ENCODE measurements around the gene GYG2.
"Not testable (repeated sequence)": the region's sequence is repeated elsewhere in the genome, so short reads cannot be mapped to it uniquely, and the experiment has no call there.

GYG2 gene

DNA sequence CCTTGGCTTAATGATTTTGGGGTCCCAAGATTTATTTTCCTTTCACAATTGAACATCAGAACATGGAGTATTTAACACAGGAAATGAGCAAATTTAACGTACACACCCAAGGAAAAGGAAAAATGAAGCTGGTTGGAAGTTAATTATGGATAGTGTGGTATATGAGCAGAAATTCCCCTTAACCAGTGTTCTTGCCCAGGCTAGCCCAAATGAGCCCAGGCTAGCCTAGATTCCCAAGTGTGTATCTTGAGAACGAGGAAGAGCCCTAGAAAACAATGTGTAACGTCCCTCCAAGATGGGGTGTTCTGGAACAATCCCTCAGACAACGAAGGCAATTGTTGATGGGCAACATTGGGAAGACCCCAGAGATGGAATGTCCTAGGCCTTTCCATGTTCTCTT is 43.2 kb upstream of the GYG2 start:
- TF ChIP-seq, protein P1, sequence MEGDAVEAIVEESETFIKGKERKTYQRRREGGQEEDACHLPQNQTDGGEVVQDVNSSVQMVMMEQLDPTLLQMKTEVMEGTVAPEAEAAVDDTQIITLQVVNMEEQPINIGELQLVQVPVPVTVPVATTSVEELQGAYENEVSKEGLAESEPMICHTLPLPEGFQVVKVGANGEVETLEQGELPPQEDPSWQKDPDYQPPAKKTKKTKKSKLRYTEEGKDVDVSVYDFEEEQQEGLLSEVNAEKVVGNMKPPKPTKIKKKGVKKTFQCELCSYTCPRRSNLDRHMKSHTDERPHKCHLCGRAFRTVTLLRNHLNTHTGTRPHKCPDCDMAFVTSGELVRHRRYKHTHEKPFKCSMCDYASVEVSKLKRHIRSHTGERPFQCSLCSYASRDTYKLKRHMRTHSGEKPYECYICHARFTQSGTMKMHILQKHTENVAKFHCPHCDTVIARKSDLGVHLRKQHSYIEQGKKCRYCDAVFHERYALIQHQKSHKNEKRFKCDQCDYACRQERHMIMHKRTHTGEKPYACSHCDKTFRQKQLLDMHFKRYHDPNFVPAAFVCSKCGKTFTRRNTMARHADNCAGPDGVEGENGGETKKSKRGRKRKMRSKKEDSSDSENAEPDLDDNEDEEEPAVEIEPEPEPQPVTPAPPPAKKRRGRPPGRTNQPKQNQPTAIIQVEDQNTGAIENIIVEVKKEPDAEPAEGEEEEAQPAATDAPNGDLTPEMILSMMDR (conservative IDR thresholded peaks at IDR 0.05; ENCODE audit: low read length) = no peak
- no peak for DNase-seq (ENCODE audit: low read depth)
- H3K4me3 ChIP-seq (ENCODE audit: low read length) = no peak overlapping the region

DNA sequence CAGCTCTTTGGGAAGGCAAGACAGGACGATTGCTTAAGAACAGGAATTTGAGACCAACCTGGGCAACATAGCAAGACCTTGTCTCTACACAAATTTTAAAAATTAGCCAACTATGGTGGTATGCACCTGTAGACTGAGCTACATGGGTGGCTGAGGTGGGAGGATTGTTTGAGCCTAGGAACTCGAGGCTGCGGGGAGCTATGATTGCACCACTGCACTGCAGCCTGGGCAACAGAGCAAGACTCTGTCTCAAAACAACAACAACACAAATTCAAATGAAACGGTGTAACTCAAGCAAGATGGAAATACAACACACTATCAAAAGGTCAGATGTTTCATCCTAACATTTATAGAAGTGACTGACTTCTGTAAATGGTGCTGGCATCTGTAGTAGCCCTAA is 39.8 kb upstream of the GYG2 start:
- TF ChIP-seq, protein P1 (conservative IDR thresholded peaks at IDR 0.05; ENCODE audit: low read length) = no peak
- no peak for DNase-seq (ENCODE audit: low read depth)
- H3K4me3 ChIP-seq (ENCODE audit: low read length) = no peak overlapping the region

DNA sequence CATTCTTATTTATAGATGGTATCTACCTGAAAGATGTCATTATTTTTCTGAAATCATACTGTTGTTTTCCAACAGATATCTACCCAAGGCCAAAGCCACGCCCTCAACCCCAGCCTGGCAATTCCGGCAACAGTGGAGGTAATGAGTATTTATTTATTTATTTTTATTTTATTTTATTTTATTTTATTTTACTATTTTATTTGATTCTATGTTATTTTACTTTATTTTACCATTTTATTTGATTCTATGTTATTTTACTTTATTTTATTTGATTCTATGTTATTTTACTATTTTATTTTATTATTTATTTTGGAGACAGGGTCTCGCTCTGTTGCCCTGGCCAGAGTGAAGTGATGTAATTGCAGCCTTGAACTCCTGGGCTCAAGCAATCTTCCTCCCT is 39.2 kb upstream of the GYG2 start:
- DNase-seq (ENCODE audit: low read depth) = no peak
- no peak overlapping the region for H3K4me3 ChIP-seq (ENCODE audit: low read length)
- TF ChIP-seq, protein P1 (conservative IDR thresholded peaks at IDR 0.05; ENCODE audit: low read length) = no peak

DNA sequence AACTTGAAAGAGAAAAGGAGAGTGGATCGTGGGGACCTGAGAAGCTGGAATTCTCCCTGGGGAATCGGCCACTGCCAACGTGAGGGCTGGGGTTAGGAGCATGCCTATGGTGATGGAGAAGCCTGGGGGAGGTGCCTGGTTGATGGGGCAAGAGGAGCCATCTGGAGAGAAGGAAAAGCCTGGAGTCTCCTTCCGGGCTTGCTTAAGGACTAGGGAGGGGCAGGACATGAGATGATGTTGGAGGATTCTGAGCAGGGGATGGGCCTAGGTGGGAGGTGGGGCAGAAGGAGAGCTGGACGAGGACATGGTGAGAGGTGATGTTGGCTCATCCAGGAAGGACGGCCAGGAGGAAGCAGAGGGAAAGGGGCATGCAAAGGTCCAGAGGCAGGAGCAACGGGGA is 35.0 kb upstream of the GYG2 start:
- peak; percentile 3 for DNase-seq (ENCODE audit: low read depth)
- H3K4me3 ChIP-seq (ENCODE audit: low read length) = no peak overlapping the region
- TF ChIP-seq, protein P1 (conservative IDR thresholded peaks at IDR 0.05; ENCODE audit: low read length) = no peak

DNA sequence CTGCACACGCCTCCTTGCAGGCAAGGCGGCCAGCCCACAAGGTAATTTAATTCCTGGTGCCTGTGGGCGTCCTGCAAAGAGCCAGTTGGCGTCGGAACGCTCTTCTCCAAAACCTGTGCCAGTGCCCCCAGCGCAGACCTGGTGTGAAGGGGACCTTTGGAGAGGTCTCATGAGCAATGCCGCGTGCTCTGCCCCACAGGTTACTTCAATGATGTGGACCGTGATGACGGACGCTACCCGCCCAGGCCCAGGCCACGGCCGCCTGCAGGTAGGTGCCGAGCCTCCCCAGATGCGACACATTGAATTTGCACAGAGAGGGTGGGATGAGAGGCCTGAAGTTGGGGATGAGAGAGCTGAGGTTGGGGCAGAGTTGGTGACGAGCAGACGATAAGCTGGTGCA is 34.4 kb upstream of the GYG2 start:
- TF ChIP-seq, protein P1 (conservative IDR thresholded peaks at IDR 0.05; ENCODE audit: low read length) = no peak
- no peak overlapping the region for H3K4me3 ChIP-seq (ENCODE audit: low read length)
- no peak for DNase-seq (ENCODE audit: low read depth)

DNA sequence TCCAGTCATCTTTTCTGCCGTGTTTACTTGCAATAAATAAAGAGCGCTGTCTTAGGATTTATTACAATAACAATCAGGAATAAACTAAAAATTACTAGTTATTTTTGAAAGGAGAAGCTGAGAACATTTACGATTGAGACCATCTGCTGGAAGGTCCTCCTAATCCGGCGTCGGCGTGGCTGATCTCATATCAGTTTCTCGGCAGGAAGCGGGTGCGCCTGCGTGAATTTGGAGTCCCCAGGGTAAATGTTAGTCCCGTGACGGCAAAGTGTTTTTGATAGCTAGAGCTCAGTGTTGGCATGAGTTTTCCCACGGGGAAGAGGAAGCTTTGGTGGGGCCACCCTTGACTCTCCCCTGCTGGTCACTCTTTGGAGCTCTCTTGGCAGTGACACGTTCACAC is 31.9 kb upstream of the GYG2 start:
- not testable (repeated sequence) for DNase-seq (ENCODE audit: low read depth); H3K4me3 ChIP-seq (ENCODE audit: low read length)

DNA sequence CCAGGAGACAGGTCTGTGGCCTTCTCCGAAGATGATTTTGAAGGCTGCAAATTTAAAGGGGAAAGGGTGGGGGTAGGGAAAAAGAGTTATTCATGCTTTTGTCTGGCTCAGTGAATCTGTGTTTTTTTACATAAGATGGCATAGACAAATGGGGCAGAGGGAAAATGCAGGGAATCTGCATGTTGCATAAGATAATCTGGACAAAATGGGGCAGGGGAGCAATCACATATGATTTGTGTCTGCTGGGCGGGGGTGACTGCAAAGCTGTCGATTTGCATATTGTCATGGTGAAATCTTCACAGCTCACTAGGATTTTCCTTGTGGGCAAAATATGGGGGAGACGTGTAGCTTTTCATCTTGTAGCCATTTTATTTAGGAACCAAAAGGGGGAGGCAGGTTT is 29.4 kb upstream of the GYG2 start:
- no peak overlapping the region for H3K4me3 ChIP-seq (ENCODE audit: low read length)
- TF ChIP-seq, protein P1 (conservative IDR thresholded peaks at IDR 0.05; ENCODE audit: low read length) = no peak
- DNase-seq (ENCODE audit: low read depth) = no peak

DNA sequence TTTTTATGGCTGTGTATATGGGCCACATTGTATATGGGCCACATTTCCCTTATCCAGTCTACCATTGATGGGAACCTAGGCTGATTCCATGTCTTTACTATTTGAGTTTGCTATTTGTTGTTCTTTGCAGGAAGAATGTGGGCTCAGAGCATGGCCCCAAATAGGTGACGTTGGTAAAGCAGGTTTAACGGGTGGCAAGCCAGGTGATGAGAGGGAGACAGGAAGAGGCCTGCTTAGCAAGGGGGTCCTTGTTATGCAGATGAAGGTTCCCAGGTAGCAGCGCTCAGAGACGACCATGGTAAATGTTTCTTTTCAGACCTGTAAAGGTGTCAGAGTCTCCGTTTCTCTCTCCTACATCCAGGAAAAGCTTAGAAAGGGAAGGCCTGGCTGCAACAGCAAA is 28.8 kb upstream of the GYG2 start:
- H3K4me3 ChIP-seq (ENCODE audit: low read length); DNase-seq (ENCODE audit: low read depth): not testable (repeated sequence)
